HL-60/S4 treated with retinoic acid at 250 ng/mL for 4 days and 3 days (cell line): Measurements from ENCODE around the gene GPR78.

Experiments used
- in situ Hi-C: fragments of 300-500 bp; cut with MboI; formaldehyde crosslinking; loops from 2 replicates; pipeline ENCODE4 v1.7.0; 2022; ENCODE audit warnings: low sequenced_read_pairs

GPR78 gene, protein sequence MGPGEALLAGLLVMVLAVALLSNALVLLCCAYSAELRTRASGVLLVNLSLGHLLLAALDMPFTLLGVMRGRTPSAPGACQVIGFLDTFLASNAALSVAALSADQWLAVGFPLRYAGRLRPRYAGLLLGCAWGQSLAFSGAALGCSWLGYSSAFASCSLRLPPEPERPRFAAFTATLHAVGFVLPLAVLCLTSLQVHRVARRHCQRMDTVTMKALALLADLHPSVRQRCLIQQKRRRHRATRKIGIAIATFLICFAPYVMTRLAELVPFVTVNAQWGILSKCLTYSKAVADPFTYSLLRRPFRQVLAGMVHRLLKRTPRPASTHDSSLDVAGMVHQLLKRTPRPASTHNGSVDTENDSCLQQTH

DNA sequence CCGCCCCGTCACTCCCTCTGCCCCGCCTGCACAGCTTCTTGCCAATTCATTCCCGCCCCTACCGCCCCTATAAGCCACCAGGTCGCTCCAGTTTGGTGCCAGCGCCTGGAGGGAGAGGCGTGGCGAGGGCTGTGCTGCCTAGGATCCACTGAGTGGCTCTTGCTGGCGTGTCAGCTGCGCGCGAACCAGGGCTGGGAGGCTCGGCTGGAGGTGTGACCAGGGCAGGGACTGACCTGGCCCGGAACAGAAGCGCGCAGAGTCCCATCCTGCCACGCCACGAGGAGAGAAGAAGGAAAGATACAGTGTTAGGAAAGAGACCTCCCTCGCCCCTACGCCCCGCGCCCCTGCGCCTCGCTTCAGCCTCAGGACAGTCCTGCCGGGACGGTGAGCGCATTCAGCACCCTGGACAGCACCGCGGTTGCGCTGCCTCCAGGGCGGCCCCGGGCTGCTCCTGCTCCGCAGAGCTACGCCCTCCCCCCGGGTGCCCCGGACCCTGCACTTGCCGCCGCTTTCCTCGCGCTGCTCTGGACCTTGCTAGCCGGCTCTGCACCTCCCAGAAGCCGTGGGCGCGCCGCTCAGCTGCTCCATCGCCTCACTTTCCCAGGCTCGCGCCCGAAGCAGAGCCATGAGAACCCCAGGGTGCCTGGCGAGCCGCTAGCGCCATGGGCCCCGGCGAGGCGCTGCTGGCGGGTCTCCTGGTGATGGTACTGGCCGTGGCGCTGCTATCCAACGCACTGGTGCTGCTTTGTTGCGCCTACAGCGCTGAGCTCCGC lies at the start of gene GPR78:
Gene GPR78, plus strand, starts transcription at position 72 of the 773 bp plus-strand sequence. Its CDS starts 591 bp downstream, at position 663.
- in situ Hi-C loops = no loop called here

DNA sequence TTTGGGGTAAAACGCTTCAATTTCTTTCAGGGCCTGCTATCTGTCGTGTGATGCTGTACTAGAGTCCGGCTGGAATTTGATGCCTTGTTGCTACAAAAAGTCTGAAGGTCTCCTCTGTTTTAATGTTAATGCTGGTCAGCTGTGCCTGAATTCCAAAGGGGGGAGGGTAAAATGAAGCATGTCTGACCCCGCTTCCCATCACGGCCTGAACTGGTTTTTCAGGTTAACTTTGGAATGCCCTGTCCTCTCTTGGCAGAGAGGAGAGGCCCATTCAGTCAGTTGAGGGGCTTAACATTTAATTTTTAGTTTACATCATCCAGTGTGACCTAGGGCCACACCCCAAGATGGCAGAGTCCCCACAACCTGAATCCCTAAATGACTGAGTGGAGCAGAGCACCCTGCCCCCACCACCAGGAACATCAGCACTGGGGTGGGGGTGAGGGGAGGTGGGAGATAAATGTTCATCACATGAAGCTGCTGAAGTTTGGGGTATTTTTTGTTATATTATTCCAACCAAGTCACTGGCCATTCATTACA lies 47.9 kb upstream of the GPR78 start:
- in situ Hi-C loops = no loop called here

DNA sequence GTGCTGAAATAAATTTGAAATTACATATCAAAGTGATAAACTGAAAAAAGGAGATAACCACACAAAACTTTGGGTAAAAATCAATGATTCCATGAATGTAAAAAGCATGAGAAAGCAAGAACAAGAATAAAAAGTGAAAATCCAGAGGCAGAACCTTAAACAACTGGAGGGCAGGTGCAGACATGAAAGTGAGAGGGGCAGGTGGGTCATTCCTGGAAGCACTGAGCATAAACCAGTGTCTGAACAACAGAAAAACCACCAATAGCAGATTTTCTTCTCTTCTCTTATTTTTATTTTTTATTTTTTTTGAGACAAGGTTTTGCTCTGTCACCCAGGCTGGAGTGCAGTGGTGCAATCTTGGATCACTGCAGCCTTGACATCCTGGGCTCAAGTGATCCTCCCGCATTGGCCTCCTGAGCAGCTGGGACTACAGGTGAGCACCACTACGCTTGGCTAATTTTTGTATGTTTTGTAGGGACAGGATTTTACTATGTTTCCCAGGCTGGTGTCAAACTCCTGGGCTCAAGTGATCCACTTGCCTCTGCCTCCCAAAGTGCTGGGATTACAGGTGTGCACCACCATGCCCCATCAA lies 46.8 kb upstream of the GPR78 start:
- in situ Hi-C loops = no loop called here

DNA sequence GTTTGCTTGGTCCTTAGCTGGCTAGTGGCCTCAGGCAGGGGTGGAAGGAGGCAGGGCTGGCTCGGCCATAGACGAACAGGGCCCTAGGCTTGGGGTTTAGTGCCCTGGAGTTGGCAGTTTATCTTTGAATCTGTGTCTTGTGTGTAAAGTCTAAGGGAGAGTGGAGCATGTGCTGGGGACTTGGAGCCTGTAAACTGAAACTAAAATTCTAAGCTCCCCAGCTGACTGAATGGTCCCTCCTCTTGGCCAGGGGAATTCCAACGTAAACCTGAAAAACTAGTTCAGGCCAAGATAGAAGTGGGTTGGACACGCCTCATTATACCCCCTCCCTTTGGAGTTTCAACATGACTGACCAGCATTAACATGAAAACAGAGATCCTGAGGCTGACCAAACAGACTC lies 46.1 kb upstream of the GPR78 start:
- in situ Hi-C loops = no loop called here

DNA sequence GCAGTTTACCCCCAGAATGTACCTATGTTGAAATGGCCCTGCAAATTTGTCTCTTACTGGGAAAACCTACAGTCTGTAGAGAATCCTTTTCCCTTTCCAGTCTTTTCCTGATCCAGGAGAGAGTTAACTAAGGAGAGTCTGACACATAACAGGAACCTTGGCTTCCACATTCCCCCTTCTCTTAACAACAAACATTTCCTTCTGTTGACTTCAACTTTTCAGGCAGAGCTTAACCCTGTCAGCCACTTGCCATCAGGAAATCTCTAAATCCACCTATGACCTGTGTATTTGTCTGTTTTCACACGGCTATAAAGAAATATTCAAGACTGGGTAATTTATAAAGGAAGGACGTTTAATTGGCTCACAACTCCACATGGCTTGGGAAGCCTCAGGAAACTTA lies 45.6 kb upstream of the GPR78 start:
- in situ Hi-C loops = no loop called here

DNA sequence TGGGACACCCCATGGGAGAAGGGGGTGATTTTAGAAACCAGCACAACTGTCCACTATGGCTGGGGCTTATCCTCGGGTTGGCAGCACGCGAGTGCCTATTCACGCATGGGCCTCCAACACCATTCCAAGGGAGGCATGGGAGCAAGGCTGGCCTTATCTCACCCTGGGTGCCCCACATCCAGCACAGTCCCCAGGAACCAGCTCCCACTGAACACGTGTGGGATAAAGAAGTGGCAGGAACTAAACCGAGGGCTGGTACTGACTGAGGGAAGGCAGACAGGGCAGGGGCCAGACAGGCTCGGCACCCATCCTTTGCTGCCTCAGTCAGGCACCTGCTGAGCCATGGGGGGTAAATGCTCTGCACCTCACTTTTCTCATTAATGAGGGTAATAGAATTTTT lies 43.7 kb upstream of the GPR78 start:
- in situ Hi-C loops = no loop called here

DNA sequence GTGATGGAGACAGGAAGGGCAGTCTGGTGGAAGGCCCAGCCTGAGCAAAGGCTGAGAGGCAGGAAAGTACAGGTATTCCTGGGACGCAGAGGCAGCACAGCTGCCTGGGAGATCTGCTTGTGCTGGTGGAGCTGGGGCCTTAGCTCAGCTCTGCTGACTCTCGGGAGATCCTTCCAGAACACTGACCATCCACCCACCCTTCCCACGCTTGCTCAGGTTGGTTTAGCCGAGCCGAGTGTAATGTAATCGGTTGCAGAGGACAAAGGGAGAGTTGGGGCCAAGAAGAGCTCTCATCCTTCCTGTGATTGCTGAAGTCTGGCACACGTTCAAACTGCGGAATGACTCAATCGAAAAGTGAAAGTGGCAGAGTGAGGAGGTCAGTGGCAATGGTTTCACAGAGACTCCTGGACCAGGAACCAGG lies 43.1 kb upstream of the GPR78 start:
- in situ Hi-C loops = no loop called here

DNA sequence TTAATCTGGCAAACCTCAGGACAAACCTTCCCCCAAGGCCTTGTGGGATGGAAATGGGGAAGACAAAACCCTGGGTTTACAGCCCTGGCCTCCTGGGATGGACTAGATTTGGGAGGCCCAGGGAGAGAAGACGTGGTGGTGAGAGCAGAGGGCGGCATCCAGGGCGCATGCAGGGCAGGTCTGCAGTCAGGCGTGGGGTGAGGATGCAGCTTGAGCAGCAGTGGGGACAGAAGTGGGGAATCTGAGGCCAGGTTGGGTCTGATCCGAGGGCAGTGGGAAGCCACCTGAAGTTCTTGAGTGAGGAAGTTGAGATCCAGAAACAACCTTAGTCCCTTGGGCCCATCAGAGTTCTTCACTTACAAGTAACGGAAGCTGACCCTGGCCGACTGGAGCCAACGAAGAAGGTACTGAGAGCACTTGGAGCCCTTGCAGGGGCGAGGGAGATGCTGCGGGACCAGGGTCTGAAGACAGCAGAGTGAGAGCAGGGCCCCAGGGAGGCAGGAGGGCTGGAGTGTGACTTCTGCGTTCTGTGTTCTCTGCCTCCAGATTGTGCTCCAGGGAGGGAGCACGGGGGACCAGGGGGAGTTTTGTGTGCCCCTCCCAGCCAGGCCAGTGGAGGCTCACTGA lies 42.0 kb upstream of the GPR78 start:
- in situ Hi-C loops = no loop called here

DNA sequence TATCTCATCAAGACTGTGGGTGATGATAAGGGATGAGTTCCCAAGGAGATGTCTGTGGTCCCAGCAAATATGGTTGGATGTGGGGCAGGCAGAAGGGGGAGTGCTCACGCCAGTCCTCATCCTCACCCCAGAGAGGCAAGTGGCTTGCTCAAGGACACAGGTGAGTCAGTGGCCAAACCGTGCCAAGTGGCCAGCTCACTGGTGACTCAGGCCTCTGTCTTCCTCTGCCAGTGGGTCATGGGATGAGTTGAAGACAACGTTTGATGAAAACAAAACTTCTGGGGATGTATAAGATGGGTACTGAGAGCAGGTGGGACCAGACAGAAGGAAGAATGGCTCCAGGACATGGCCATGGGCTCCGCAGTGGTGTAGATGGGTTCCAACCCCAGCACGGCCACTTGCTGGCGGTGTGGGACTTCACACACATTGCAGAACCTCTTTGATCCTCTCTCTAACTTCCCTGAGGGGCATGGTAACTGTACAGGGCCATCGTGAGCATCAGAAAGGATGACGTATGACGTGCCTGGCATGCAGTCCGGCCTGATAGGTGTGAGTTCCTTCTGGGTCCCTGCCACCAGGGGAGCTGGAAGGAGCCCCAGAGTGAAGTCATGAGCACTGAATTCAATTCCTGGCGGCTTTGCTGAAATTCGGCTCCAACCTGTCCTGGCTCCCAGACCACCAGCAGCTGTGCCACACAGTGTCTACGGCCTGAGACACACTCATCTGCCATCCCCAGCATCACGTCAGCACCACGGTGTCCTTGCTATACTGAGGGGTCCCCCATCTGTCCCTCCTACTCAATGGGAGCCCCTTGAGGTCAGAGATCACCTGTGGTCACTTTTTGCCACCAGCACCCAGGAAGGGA lies 41.3 kb upstream of the GPR78 start:
- in situ Hi-C loops = no loop called here

DNA sequence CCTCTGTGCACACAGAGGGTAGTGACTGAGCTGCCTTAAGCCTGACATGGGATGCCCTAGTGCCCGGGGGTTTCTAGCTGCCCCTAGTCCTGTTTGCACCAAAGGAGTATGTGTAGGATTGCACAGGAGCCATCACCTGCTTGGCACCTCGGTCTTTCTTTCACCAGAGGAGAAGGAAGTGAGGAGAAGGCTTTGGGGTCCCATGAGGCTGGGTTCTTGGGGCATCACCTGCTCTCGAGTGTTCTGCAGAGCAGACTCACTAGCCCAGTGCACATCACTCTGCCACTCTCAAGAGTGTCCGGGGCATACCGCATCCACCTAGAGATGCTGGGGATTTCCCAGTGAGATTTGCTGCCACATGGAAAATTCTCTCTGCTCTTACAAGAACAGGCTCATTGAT lies 40.5 kb upstream of the GPR78 start:
- in situ Hi-C loops = no loop called here

DNA sequence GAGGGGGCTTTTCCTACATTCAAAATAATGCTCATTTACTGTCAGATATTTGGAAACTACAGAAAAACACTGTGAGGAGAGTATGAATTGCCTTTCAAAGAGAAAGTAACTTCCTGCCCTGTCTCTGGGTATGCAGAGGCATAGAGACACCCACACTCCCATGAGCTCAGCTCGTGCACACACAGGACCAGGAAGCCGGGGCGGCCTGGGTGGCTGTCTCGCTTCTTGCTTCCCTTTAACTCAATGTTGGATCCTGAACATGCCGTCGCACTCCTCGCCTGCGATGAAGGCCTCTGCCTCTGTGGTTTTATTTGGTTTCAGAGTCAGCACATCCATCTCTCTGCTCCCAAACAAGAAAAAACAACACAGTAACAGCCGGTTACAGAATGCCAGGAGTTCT lies 40.1 kb upstream of the GPR78 start:
- in situ Hi-C loops = no loop called here

DNA sequence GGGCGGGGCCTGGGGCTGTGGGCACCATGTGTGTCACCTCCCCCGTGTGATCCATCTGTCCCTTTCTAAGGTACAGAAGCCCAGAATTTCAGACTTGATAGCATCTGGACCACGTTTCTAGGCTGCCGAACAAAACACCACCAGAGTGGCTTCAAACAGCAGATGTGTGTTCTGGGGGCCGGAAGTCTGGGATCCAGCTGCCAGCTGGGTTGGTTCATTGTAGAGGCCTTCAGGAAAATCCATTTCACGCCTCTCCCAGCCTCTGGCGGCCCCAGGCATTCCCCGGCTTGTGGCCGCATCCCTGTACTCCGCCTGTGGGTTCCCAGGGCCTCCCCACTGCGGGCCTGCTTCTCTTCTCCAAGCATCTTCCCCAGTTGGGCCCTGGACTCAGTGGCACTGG lies 39.6 kb upstream of the GPR78 start:
- in situ Hi-C loops = no loop called here

DNA sequence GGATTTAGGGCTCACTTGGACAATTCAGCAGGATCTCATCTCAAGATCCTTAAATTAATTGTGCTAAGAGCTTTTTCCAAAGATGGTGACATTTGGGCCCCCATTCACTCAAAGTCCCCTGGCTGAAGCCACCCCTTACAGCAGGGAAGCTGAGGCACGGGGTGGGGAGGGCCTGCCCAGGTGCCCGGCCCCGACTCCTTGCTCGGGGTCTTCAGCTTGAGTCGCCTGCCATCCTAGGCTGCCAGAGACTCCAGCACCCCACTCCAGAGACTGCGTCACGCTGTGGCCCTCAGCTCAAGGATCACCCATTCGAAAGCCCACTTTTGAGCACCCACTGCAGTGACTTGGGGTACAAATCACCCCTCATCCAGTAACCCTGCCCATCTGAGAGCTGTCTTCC lies 39.2 kb upstream of the GPR78 start:
- in situ Hi-C loops = no loop called here

DNA sequence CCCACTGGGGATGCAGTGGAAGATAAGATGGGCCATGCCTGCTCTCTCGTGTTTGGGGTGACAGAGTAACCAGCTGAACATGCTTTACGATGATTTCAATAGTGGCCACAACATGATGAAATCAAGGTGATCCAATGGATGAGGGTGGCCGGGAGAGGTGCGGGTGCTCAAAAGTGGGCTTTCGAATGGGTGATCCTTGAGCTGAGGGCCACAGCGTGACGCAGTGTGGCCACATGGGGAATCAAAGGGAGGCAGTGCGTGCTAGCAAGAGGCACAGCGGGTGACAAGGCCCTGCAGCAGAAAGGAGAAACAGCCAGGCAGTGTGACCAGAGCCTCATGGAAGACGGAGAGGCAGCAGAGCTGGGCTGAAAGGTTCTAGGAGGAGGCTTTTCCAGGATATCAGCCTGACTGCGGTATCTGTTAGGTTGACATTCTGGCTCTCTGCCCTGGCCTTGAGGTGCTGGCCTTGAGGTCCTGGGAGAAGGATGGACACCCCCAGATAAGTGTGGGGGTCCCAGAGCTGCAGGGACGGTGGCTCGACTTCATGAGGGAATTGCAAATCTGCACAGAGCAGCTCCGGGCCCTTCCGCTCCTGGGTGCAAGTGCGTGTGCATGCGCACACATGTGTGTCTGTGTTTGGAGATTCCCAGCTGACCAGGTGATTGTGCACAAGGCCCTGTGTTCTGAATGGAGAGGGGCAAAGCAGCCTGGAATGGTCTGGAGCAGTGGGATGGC lies 38.0 kb upstream of the GPR78 start:
- in situ Hi-C loops = no loop called here

DNA sequence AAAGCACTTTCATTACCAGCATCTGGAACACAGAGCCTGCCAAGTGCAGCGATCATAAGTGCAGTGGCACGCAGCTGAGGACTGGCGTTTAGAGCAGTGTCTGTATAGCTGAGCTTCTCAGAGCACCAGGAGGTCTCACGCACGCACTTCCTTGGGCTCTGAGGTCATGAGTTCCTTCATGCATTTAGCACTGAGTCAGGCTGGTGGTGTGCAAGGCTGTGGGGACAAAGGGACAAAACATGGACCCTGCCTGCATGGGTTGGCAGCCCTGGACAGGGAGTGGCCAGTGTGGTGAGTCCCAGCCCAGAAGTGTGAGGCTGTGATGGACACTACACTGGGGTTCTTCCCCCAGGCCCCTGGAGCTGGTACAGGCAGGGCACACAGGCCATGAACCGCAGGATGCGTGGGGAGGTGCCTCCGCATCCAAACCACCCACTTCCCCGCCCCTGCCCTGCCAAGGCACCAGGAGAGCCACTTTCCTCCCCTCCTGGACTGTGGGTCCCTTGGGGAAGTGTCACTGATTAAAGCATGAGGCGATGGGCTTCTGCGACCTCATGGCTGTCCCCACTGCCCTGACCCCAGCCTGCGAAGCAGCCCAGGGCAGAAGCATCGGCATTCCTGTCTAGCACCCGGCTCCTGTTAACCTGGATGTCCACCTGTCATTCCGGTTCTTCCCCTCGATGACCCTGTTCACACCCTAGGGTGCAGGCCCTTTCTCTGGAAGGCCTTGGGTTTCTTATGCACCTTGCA lies 37.2 kb upstream of the GPR78 start:
- in situ Hi-C loops = no loop called here

DNA sequence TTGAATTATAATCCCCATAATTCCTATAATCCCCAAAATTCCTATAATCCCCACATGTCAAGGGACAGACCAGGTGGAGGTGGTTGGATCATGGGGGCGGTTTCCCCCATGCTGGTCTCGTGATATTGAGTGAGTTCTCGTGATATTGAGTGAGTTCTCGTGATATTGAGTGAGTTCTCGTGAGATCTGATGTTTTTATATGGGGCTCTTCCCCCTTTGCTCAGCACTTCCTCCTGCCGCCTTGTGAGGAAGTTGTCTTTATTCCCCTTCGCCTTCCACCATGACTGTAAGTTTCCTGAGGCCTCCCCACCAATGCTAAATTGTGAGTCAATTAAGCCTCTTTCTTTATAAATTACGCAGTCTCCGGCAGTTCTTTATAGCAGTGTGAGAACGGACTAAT lies 36.6 kb upstream of the GPR78 start:
- in situ Hi-C loops = no loop called here

DNA sequence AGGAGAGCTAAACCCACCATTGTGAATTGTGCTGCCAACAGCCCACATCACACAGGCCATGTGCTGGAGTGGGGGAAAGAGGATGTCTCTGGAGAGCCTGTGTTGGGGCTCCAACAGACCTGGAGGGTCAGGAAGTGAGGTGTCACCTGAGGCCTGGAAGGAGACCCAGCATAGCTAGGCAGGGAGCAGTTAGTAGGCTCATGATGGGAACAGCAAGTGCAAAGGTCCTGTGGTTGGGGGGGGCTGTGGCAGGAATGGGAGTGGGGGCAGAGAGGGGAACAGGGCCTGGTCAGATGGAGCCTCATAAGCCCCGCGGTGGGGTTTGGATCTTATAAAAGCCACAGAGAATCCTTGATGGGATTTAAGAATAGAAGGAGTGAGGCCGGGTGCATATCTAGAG lies 35.9 kb upstream of the GPR78 start:
- in situ Hi-C loops = no loop called here

DNA sequence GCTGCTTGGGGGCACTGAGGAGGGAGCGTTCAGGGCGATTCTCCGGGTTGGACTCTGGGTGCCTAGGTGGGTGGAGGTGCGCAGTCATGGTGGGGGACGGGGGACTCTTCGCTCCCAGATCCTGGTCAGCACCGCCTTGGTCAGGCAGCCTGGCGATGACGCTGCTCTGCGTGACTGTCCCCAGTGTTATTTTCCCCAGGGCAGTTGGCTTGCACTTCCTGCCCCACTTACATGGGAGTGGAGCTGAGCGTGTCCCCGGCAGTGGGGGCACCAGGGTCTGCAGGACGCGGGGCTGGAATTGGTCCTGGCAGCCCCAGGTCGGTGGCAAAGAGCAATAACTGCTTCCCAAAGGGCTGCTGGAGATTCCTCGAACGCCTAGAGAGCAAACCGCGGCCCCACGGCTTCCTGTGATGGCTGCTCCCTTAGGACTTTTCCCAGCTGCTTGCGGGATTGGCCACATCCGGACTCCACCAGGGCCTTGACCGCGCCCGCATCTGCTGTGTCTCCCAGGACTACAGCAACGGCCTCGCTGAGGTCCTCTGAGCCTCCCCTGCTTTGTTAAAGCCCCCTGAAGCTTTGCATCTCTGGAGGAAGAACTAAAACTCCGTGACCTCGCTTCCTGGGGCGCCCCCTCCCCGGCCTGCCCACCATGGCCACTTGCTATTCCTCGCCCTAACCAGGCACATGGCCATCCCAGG lies 35.3 kb upstream of the GPR78 start:
- in situ Hi-C loops = no loop called here

DNA sequence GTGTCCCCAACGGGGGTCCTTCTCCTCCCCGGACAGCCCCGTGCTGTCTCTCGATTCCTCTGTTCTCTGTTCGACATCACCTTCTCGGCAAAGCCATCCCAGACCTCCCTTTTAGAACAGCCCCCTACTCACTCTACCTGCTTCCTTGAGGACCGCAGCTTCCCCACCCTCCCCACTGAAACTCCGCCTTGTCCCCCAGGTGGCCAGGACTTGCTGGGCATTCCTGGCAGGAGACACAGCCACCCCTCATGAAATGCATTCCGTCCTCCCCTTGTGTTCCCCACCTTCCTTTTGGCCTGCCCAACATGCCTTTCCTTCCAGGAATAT lies 34.8 kb upstream of the GPR78 start:
- in situ Hi-C loops = no loop called here
